Endothelial cell of umbilical vein (primary cell): Measurements from ENCODE around the gene BMERB1. TPM values are rescaled to one million over a fixed set of nuclear protein-coding genes. Genes with fewer than 3 reads are reported as not detected.

Experiments
- BruUV-seq: library from RNA; stranded (reverse); fragments of 400-500 nt; replicated peaks from 2 replicates; lab custom pipeline; 2021; lab: Mats Ljungman, UMichigan
- CTCF ChIA-PET: fragments of 300-600, 350-600 bp; sonication (Branson Sonifier 250); formaldehyde crosslinking; loops from one replicate; lab custom pipeline; 2021; ENCODE audit warnings: antibody characterized with exemption, inconsistent platforms; lab: Charles Lee
- POLR2A ChIA-PET: fragments of 300-600, 350-600 bp; sonication (Branson Sonifier 250); formaldehyde crosslinking; loops from one replicate; lab custom pipeline; 2021; ENCODE audit warnings: antibody characterized with exemption, inconsistent platforms; lab: Charles Lee
- DNase-seq: peaks from one replicate; pipeline ENCODE4 v3.0.0-alpha.2; 2011; ENCODE audit warnings: low read depth, low spot score
- FAIRE-seq: peaks from 2 replicates; lab custom pipeline; 2011; peaks lifted over from hg19 to GRCh38; lab: Jason Lieb, UNC
- H2AFZ ChIP-seq: 2 replicates; pipeline ENCODE4 v1.6.0; 2012; ENCODE audit warnings: low read depth, low read length, control low read depth, inconsistent platforms
- H3K27ac ChIP-seq: 2 replicates; pipeline ENCODE4 v1.5.1; 2011; ENCODE audit warnings: low read depth, mild to moderate bottlenecking, control low read depth, low read length, moderate library complexity; ENCODE audit not compliant: insufficient read depth
- H3K27me3 ChIP-seq, 2 experiments: 2 replicates each; pipeline versions ENCODE4 v1.6.0 to v1.6.1; 2011; ENCODE audit warnings: low read length in 2 of 2, mixed read lengths in 1 of 2; ENCODE audit not compliant: control insufficient read depth in 2 of 2, insufficient read depth in 2 of 2
- H3K36me3 ChIP-seq, 2 experiments: 2 replicates in 1 of 2; 3 replicates in 1 of 2; pipeline ENCODE4 v1.5.1; 2011; ENCODE audit warnings: low read length in 2 of 2, mild to moderate bottlenecking in 1 of 2, moderate library complexity in 1 of 2; ENCODE audit not compliant: control insufficient read depth in 2 of 2, insufficient read depth in 2 of 2; ENCODE audit errors: extremely low read depth in 1 of 2
- H3K4me1 ChIP-seq: 3 replicates; pipeline ENCODE4 v1.5.1; 2011; ENCODE audit warnings: mild to moderate bottlenecking, low read length; ENCODE audit not compliant: control insufficient read depth, insufficient read depth; ENCODE audit errors: extremely low read depth
- H3K4me2 ChIP-seq: 2 replicates; pipeline ENCODE4 v1.6.1; 2011; ENCODE audit warnings: low read length, control low read depth, mixed read lengths; ENCODE audit not compliant: insufficient read depth
- H3K4me3 ChIP-seq, 3 experiments: fragments of 200-600 bp in 1 of 3; sonication (generic), shearing (Covaris generic) in 1 of 3; replicated peaks in 1 of 3; 2 replicates each; pipeline ENCODE4 v1.5.1; 2011 to 2016; ENCODE audit warnings: control low read depth in 3 of 3, low read length in 3 of 3, mild to moderate bottlenecking in 2 of 3, inconsistent platforms in 1 of 3, low read depth in 1 of 3, moderate library complexity in 1 of 3; ENCODE audit not compliant: insufficient read depth in 1 of 3
- H3K79me2 ChIP-seq: 2 replicates; pipeline ENCODE4 v1.6.0; 2012; ENCODE audit warnings: low read length, inconsistent platforms; ENCODE audit not compliant: control insufficient read depth, insufficient read depth
- H3K9ac ChIP-seq: replicated peaks from 2 replicates; pipeline ENCODE3; 2011; ENCODE audit warnings: low read length, control low read depth; ENCODE audit not compliant: insufficient read depth; ENCODE audit errors: extremely low read depth
- H3K9me1 ChIP-seq: replicated peaks from 3 replicates; pipeline ENCODE4 v1.6.0; 2011; ENCODE audit warnings: mild to moderate bottlenecking, low read length; ENCODE audit not compliant: control insufficient read depth, insufficient read depth; ENCODE audit errors: extremely low read depth
- H3K9me3 ChIP-seq: replicated peaks from 2 replicates; pipeline ENCODE4 v1.5.1; 2012; ENCODE audit warnings: low read length, inconsistent platforms; ENCODE audit not compliant: control insufficient read depth, insufficient read depth
- H4K20me1 ChIP-seq: replicated peaks from 2 replicates; pipeline ENCODE3; 2011; ENCODE audit warnings: mild to moderate bottlenecking, low read length; ENCODE audit not compliant: control insufficient read depth, insufficient read depth; ENCODE audit errors: extremely low read depth
- EZH2 ChIP-seq: IDR thresholded peaks from 2 replicates; pipeline ENCODE4 v1.6.1; 2012; ENCODE audit warnings: borderline replicate concordance, low read depth, mild to moderate bottlenecking, moderate library complexity, low read length, inconsistent platforms; ENCODE audit not compliant: severe bottlenecking
- FOS ChIP-seq: IDR thresholded peaks from 2 replicates; pipeline ENCODE4 v1.6.1; 2011; ENCODE audit warnings: mild to moderate bottlenecking, low read length, moderate library complexity, borderline replicate concordance; ENCODE audit not compliant: insufficient read depth
- GATA2 ChIP-seq: IDR thresholded peaks from 2 replicates; pipeline ENCODE4 v1.7.0; 2011; ENCODE audit warnings: low read depth, mild to moderate bottlenecking, moderate library complexity, mixed read lengths, low read length; ENCODE audit not compliant: insufficient read length, insufficient read depth
- JUN ChIP-seq: IDR thresholded peaks from 2 replicates; pipeline ENCODE4 v1.6.1; 2011; ENCODE audit warnings: borderline replicate concordance, low read depth; ENCODE audit not compliant: insufficient read length, insufficient read depth
- MYC ChIP-seq: IDR thresholded peaks from one replicate; pipeline ENCODE4 v1.6.1; 2011; ENCODE audit warnings: mild to moderate bottlenecking, low read depth, low read length
- POLR2A ChIP-seq: IDR thresholded peaks from 2 replicates; pipeline ENCODE4 v1.6.1; 2012; ENCODE audit warnings: low read depth, mild to moderate bottlenecking, control low read depth, low read length
- POLR2AphosphoS5 ChIP-seq: IDR thresholded peaks from 2 replicates; pipeline ENCODE4 v1.6.1; 2012; ENCODE audit warnings: low read depth, mild to moderate bottlenecking, control low read depth, low read length, moderate library complexity; ENCODE audit not compliant: insufficient read depth
- dilution Hi-C: fragments of 300-500 bp; cut with MboI; formaldehyde crosslinking; loops from one replicate; pipeline ENCODE4 v1.15.0; 2019; ENCODE audit warnings: low sequenced_read_pairs; ENCODE audit not compliant: extremely low pct_ligation_motif_present
- intact Hi-C: fragments of 100-400 bp; cut with micrococcal nuclease; formaldehyde crosslinking; loops from one replicate; pipeline ENCODE4 v1.10.0; 2022
- polyA plus RNA-seq, 4 experiments: library from polyadenylated mRNA; depleted of rRNA in 3 of 4; stranded (reverse) in 3 of 4; unstranded in 1 of 4; fragments of >200 nt; gene quantifications; 2 replicates each; pipeline versions ENCODE4 v1.2.1 to v1.2.3, GENCODE V29; 2011 to 2012; ENCODE audit warnings: missing spikeins in 1 of 4
- total RNA-seq: library from RNA; stranded (reverse); gene quantifications from 2 replicates; pipeline ENCODE4 v1.2.3, GENCODE V29; 2021
- TF ChIP-seq, protein P1 (sequence below): IDR thresholded peaks from 2 replicates; pipeline ENCODE4 v1.6.1; 2011; ENCODE audit not compliant: insufficient read depth, insufficient read length
- TF ChIP-seq, protein P2 (sequence below), 2 donors: IDR thresholded peaks; 1 replicate in 1 of 2; 2 replicates in 1 of 2; pipeline ENCODE4 v1.5.1; 2011; ENCODE audit warnings: low read length in 2 of 2, mild to moderate bottlenecking in 2 of 2, moderate library complexity in 2 of 2, control low read depth in 1 of 2, inconsistent platforms in 1 of 2, low read depth in 1 of 2; ENCODE audit not compliant: insufficient read depth in 1 of 2; ENCODE audit errors: extremely low read depth in 1 of 2

BMERB1 gene
- total and polyA plus RNA-seq, 2 donors (not counting 3 experiments of a cell fraction or from before 2014, with no cell fraction given) = 14.1 to 17.4 TPM

DNA sequence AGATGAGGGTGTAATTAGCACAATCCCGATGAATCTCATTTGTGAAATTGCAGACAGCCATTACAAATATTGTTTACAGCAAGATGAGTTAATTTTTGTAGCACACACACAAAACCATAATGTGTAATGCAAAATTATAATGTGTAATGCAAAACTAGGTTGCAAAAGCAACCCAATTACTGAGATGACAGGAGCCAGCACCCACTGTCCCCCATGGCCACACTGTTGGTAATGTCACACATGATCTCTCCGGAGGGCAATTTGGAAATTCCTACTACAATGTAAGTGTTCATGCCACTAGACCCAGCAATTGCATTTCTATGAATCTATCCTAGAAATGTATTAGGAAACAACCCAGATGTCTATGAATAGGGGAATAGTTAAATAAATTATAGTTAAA is 131.7 kb downstream of the BMERB1 start:
- no peak for TF ChIP-seq MYC
- no peak for TF ChIP-seq FOS
- TF ChIP-seq, protein P1, sequence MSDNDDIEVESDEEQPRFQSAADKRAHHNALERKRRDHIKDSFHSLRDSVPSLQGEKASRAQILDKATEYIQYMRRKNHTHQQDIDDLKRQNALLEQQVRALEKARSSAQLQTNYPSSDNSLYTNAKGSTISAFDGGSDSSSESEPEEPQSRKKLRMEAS = no peak
- no peak for TF ChIP-seq GATA2
- no peak for TF ChIP-seq EZH2
- TF ChIP-seq POLR2AphosphoS5 = no peak
- TF ChIP-seq, protein P2, sequence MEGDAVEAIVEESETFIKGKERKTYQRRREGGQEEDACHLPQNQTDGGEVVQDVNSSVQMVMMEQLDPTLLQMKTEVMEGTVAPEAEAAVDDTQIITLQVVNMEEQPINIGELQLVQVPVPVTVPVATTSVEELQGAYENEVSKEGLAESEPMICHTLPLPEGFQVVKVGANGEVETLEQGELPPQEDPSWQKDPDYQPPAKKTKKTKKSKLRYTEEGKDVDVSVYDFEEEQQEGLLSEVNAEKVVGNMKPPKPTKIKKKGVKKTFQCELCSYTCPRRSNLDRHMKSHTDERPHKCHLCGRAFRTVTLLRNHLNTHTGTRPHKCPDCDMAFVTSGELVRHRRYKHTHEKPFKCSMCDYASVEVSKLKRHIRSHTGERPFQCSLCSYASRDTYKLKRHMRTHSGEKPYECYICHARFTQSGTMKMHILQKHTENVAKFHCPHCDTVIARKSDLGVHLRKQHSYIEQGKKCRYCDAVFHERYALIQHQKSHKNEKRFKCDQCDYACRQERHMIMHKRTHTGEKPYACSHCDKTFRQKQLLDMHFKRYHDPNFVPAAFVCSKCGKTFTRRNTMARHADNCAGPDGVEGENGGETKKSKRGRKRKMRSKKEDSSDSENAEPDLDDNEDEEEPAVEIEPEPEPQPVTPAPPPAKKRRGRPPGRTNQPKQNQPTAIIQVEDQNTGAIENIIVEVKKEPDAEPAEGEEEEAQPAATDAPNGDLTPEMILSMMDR (IDR thresholded peaks at IDR 0.05; ENCODE audit: extremely low read depth in 1 of 2, insufficient read depth in 1 of 2, low read depth in 1 of 2, low read length in 2 of 2) = no peak
- TF ChIP-seq POLR2A = no peak
- TF ChIP-seq JUN = no peak
- intact Hi-C loops = no loop called here
- H3K9me1 ChIP-seq = no peaks in the 10 kb centered on the region
- H3K4me1 ChIP-seq = no peaks in the 10 kb centered on the region
- dilution Hi-C loops = no loop called here
- H3K4me3 ChIP-seq = no peak overlapping the region
- no peak overlapping the region for H2AFZ ChIP-seq
- ChIA-PET POLR2A (no interaction called here), CTCF (interaction anchor here (0.9 to 1.7 kb wide), 2 partner anchors 15 kb away, joined by 3 to 7 read pairs; no protein-coding TSS in a partner anchor)
- H3K4me2 ChIP-seq = no peak overlapping the region
- no peaks in the 10 kb centered on the region for H3K36me3 ChIP-seq
- no peak overlapping the region for H3K27ac ChIP-seq
- H3K9ac ChIP-seq = no peak overlapping the region
- no peaks in the 10 kb centered on the region for H4K20me1 ChIP-seq
- H3K79me2 ChIP-seq = no peaks in the 10 kb centered on the region
- DNase-seq (no peak), FAIRE-seq (no peak)
- no TSS peak for BruUV-seq
- H3K27me3 ChIP-seq = no peaks in the 10 kb centered on the region
- H3K9me3 ChIP-seq = no peaks in the 10 kb centered on the region
